ENCODE results near the gene SPACDR.

- no peak for TF ChIP-seq CTCF (IDR thresholded peaks at IDR 0.05; ENCODE audit: poor library complexity, severe bottlenecking)
- TF ChIP-seq POLR2AphosphoS5 (IDR thresholded peaks at IDR 0.05) = no peak
- no peak for TF ChIP-seq SMC3 (conservative IDR thresholded peaks at IDR 0.05; ENCODE audit: poor library complexity)
- TF ChIP-seq EP300 (conservative IDR thresholded peaks at IDR 0.05; ENCODE audit: poor library complexity, severe bottlenecking) = no peak
- TF ChIP-seq TAF1 (IDR thresholded peaks at IDR 0.05; ENCODE audit: low read depth) = no peak
- TF ChIP-seq RAD21 (conservative IDR thresholded peaks at IDR 0.05) = no peak
- no peak for TF ChIP-seq EZH2 (IDR thresholded peaks at IDR 0.05; ENCODE audit: borderline replicate concordance, insufficient read depth, low read length, poor library complexity, severe bottlenecking)
- TF ChIP-seq MXI1 (conservative IDR thresholded peaks at IDR 0.05; ENCODE audit: poor library complexity, severe bottlenecking) = no peak
- no peak for TF ChIP-seq REST (IDR thresholded peaks at IDR 0.05; ENCODE audit: borderline replicate concordance)
These were observed 48.6 kb downstream of the SPACDR start for GRCh38 chr7:100415448-100415847.

Data from neural cell (in vitro differentiated cells).